ENCODE results near the gene SLC1A2. TPM values are rescaled to one million over a fixed set of nuclear protein-coding genes. Genes with fewer than 3 reads are reported as not detected.

The SLC1A2 gene
- total RNA-seq, 1 experiment from 2014 or later: 0.50 TPM

- no peak for TF ChIP-seq ZNF532 (CRISPR knock-in tag; IDR thresholded peaks at IDR 0.05; ENCODE audit: borderline replicate concordance)
- TF ChIP-seq PRRX2 (CRISPR knock-in tag; IDR thresholded peaks at IDR 0.05): no peak
- no peak for TF ChIP-seq E2F5 (CRISPR knock-in tag; IDR thresholded peaks at IDR 0.05)
- no peak for TF ChIP-seq FOXJ3 (CRISPR knock-in tag; IDR thresholded peaks at IDR 0.05; ENCODE audit: borderline replicate concordance)
- TF ChIP-seq IRF1 (CRISPR knock-in tag; IDR thresholded peaks at IDR 0.05): no peak
- no peak for TF ChIP-seq USF1 (CRISPR knock-in tag; IDR thresholded peaks at IDR 0.05)
- no peak for TF ChIP-seq CREB1 (CRISPR knock-in tag; IDR thresholded peaks at IDR 0.05)
- no peak for TF ChIP-seq NFE2L1 (CRISPR knock-in tag; IDR thresholded peaks at IDR 0.05)
- TF ChIP-seq MXD4 (CRISPR knock-in tag; IDR thresholded peaks at IDR 0.05; ENCODE audit: borderline replicate concordance): no peak
- no peak for TF ChIP-seq NR1H2 (CRISPR knock-in tag; IDR thresholded peaks at IDR 0.05)
- no peak for TF ChIP-seq CBFB (CRISPR knock-in tag; IDR thresholded peaks at IDR 0.05; ENCODE audit: low read depth)
Observed at GRCh38 chr11:35204614-35205013, 214.7 kb downstream of the SLC1A2 start (continued).

Other genes starting within 250 kb of the SLC1A2 start
- 2.3 to 3.2 TPM (median 2.8 TPM) in 3 replicates for gene PAMR1, start 106.1 kb upstream of the SLC1A2 start, total RNA-seq (2021)
- 8.3 to 12.0 TPM (median 11.0 TPM) in 3 replicates for gene FJX1, start 198.9 kb upstream of the SLC1A2 start, total RNA-seq (2021)
- 27.4 to 32.9 TPM (median 29.1 TPM) in 3 replicates for gene TRIM44, start 243.2 kb upstream of the SLC1A2 start, total RNA-seq (2021)